Keratinocyte (primary cell): ENCODE measurements around the gene GNB1.

Source experiments
- CTCF ChIP-seq, 3 experiments: IDR thresholded peaks in 1 of 3; conservative IDR thresholded peaks in 1 of 3; optimal IDR thresholded peaks in 1 of 3; 2 replicates in 2 of 3; 3 replicates in 1 of 3; pipeline versions ENCODE3 to v1.5.1; 2011; ENCODE audit warnings: low read length in 3 of 3, mild to moderate bottlenecking in 3 of 3, moderate library complexity in 2 of 3, control low read depth in 1 of 3, inconsistent platforms in 1 of 3; ENCODE audit not compliant: insufficient read depth in 2 of 3; ENCODE audit errors: extremely low read depth in 1 of 3
- EZH2 ChIP-seq: IDR thresholded peaks from one replicate; pipeline ENCODE4 v1.6.1; 2012; ENCODE audit warnings: inconsistent platforms, mild to moderate bottlenecking, low read length, moderate library complexity

- TF ChIP-seq CTCF (optimal IDR thresholded peaks at IDR 0.05 in 1 of 3, IDR thresholded peaks at IDR 0.05 in 1 of 3, conservative IDR thresholded peaks at IDR 0.05 in 1 of 3; ENCODE audit: extremely low read depth in 1 of 3, insufficient read depth in 2 of 3, low read length in 3 of 3) (no peak), EZH2 (no peak)
Measured at GRCh38 chr1:1862905-1863547, 27.9 kb downstream of the GNB1 start.
